Measurements from ENCODE around the gene TTBK2.

DNA sequence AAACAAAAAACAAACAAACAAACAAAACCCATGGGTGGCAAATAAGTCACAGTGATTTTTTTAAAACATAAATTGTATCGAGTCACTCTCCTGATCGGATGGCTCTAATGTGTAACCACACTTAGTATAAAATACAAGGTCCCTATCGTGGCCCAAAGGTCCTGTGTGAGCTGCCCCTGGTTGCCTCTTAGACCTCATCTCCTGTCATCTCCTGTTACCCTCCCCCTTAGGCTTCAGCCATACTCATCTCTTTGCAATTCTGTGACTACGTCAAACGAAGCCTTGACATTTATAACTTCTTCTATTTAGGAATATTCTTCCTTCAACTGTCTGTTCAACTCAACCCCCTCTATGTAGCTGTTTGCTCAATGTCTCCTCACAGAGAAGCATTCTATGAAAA, 43.9 kb upstream of the TTBK2 start:
- TF ChIP-seq, protein P1, sequence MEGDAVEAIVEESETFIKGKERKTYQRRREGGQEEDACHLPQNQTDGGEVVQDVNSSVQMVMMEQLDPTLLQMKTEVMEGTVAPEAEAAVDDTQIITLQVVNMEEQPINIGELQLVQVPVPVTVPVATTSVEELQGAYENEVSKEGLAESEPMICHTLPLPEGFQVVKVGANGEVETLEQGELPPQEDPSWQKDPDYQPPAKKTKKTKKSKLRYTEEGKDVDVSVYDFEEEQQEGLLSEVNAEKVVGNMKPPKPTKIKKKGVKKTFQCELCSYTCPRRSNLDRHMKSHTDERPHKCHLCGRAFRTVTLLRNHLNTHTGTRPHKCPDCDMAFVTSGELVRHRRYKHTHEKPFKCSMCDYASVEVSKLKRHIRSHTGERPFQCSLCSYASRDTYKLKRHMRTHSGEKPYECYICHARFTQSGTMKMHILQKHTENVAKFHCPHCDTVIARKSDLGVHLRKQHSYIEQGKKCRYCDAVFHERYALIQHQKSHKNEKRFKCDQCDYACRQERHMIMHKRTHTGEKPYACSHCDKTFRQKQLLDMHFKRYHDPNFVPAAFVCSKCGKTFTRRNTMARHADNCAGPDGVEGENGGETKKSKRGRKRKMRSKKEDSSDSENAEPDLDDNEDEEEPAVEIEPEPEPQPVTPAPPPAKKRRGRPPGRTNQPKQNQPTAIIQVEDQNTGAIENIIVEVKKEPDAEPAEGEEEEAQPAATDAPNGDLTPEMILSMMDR (IDR thresholded peaks at IDR 0.05), result no peak
- TF ChIP-seq EZH2 (IDR thresholded peaks at IDR 0.05; ENCODE audit: borderline replicate concordance, insufficient read depth, low read depth, low read length, poor library complexity, severe bottlenecking), result no peak

Measured in B cell (primary cell).